Measurements from ENCODE around the gene MTX1. TPM values are rescaled to one million over a fixed set of nuclear protein-coding genes. Genes with fewer than 3 reads are reported as not detected.

MTX1 gene
- total RNA-seq, 1 donor from 2014 or later: 38.8 TPM

GRCh38 chr1:155263067-155263466, 54.6 kb downstream of the MTX1 start:
- H3K9me3 Mint-ChIP-seq (ENCODE audit: unreplicated experiment): no peaks in the 10 kb centered on the region
- DNase-seq (ENCODE audit: low spot score): no peak
- H3K4me3 Mint-ChIP-seq (ENCODE audit: unreplicated experiment): peak overlapping the region; percentile 95
- peaks cover 8% of the 10 kb centered on the region for H3K27me3 Mint-ChIP-seq (ENCODE audit: unreplicated experiment)
- H3K4me1 Mint-ChIP-seq (ENCODE audit: unreplicated experiment): peaks cover 17% of the 10 kb centered on the region
- H3K36me3 Mint-ChIP-seq (ENCODE audit: low read depth, unreplicated experiment): peaks cover 58% of the 10 kb centered on the region
- no peak for TF ChIP-seq CTCF (IDR thresholded peaks at IDR 0.05; ENCODE audit: unreplicated experiment)
- peak overlapping the region; percentile 50 for H3K27ac Mint-ChIP-seq (ENCODE audit: unreplicated experiment)

Other genes starting within 250 kb of the MTX1 start
- 49.8 TPM for gene PYGO2, start 246.9 kb upstream of the MTX1 start, total RNA-seq (ENCODE audit: unreplicated experiment)
- gene SHC1, start 237.9 kb upstream of the MTX1 start, total RNA-seq (ENCODE audit: unreplicated experiment): 915 TPM
- gene CKS1B, start 234.0 kb upstream of the MTX1 start, total RNA-seq (ENCODE audit: unreplicated experiment): 48.3 TPM
- gene FLAD1, start 225.4 kb upstream of the MTX1 start, total RNA-seq (ENCODE audit: unreplicated experiment): 35.9 TPM
- 0.82 TPM for gene LENEP, start 215.1 kb upstream of the MTX1 start, total RNA-seq (ENCODE audit: unreplicated experiment)
- gene ZBTB7B, start 205.9 kb upstream of the MTX1 start, total RNA-seq (ENCODE audit: unreplicated experiment): 23.3 TPM
- gene DCST2, start 174.9 kb upstream of the MTX1 start, total RNA-seq (ENCODE audit: unreplicated experiment): 2.8 TPM
- gene DCST1, start 174.9 kb upstream of the MTX1 start, total RNA-seq (ENCODE audit: unreplicated experiment): not detected
- gene ADAM15, start 157.4 kb upstream of the MTX1 start, total RNA-seq (ENCODE audit: unreplicated experiment): 382 TPM
- 25.2 TPM for gene EFNA4, start 145.0 kb upstream of the MTX1 start, total RNA-seq (ENCODE audit: unreplicated experiment)
- 9.6 TPM for gene EFNA3, start 129.9 kb upstream of the MTX1 start, total RNA-seq (ENCODE audit: unreplicated experiment)
- gene EFNA1, start 80.8 kb upstream of the MTX1 start, total RNA-seq (ENCODE audit: unreplicated experiment): 413 TPM
- 43.9 TPM for gene SLC50A1, start 72.8 kb upstream of the MTX1 start, total RNA-seq (ENCODE audit: unreplicated experiment)
- gene DPM3, start 68.2 kb upstream of the MTX1 start, total RNA-seq (ENCODE audit: unreplicated experiment): 39.2 TPM
- gene KRTCAP2, start 35.4 kb upstream of the MTX1 start, total RNA-seq (ENCODE audit: unreplicated experiment): 173 TPM
- gene TRIM46, start 34.8 kb upstream of the MTX1 start, total RNA-seq (ENCODE audit: unreplicated experiment): 8.5 TPM
- gene THBS3, start 798 bp upstream of the MTX1 start, total RNA-seq (ENCODE audit: unreplicated experiment): 35.5 TPM
- gene ENTREP3, start 46.8 kb downstream of the MTX1 start, total RNA-seq (ENCODE audit: unreplicated experiment): 54.1 TPM
- gene SCAMP3, start 53.7 kb downstream of the MTX1 start, total RNA-seq (ENCODE audit: unreplicated experiment): 54.9 TPM
- 62.8 TPM for gene CLK2, start 64.8 kb downstream of the MTX1 start, total RNA-seq (ENCODE audit: unreplicated experiment)
- gene HCN3, start 68.8 kb downstream of the MTX1 start, total RNA-seq (ENCODE audit: unreplicated experiment): 7.3 TPM
- not detected for gene PKLR, start 92.7 kb downstream of the MTX1 start, total RNA-seq (ENCODE audit: unreplicated experiment)
- 540 TPM for gene FDPS, start 100.2 kb downstream of the MTX1 start, total RNA-seq (ENCODE audit: unreplicated experiment)
- 67.1 TPM for gene RUSC1, start 112.2 kb downstream of the MTX1 start, total RNA-seq (ENCODE audit: unreplicated experiment)